Muscle of arm (tissue), 14 donors: ENCODE measurements around the gene TMEM247. TPM values are rescaled to one million over a fixed set of nuclear protein-coding genes. Genes with fewer than 3 reads are reported as not detected.

Experiments used
- DNase-seq: peaks from one replicate; pipeline ENCODE4 v3.0.0-alpha.2; 2013
- long read RNA-seq, 11 donors: transcript quantifications; one replicate each; lab custom pipeline, GENCODE V29; 2026
- polyA plus RNA-seq, 12 donors: library from polyadenylated mRNA; unstranded; fragments of 120-200 nt; gene quantifications; one replicate each; pipeline ENCODE4 v1.2.1, GENCODE V29; 2013; ENCODE audit not compliant: insufficient read length in 12 of 12

TMEM247 gene
- polyA plus RNA-seq: not detected
- long read RNA-seq, donor 1: 0 reads
- long read RNA-seq, donor 2: 0 reads
- long read RNA-seq, donor 3: 0 reads
- long read RNA-seq, donor 4: 0 reads
- long read RNA-seq, donor 5: 0 reads
- long read RNA-seq, donor 6: 0 reads
- long read RNA-seq, donor 7: 0 reads
- long read RNA-seq, donor 8: 0 reads
- long read RNA-seq, donor 9: 0 reads
- long read RNA-seq, donor 10: 0 reads
- long read RNA-seq, donor 11: 0 reads

DNA sequence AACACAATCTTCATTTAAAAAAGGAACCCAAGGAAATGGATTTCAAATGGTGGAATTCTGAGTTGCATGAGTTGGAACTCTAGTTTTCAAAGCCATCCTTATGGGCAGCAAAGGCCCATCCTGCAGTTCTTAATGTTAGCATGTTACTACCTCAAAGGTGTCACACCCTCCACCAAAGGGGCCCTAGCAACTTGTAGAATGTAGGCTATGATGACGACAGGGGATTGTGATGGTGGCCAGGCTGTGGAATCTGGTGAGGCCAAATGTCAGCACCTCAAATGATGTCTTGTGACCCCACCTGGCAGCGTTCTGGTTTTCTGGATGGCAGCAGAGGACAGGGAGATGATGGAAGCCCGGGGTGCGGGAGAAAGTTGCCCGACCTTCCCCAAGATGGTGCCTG lies at the start of gene TMEM247:
TSS of gene TMEM247 (plus strand) at position 301 of the 400 bp plus-strand sequence.
- DNase-seq: no peak

DNA sequence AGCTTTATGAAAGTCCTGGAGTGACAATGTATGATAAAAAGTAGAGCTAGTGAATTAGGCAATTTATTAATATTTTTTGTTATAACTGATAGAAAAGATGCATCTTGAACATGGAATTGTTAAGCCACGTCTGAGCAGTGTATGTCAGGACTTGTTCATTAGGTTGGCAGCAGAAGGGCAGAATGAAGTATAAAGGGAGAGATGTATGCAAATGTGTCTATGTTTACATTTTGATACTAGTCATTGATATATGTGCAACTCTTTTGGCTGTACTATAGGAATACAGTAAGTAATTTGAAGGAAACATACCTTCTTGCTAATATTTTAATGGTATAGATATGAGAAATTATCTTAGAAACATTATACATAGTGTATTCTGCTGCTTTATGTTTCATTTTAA lies 49.0 kb upstream of the TMEM247 start:
- DNase-seq: no peak

DNA sequence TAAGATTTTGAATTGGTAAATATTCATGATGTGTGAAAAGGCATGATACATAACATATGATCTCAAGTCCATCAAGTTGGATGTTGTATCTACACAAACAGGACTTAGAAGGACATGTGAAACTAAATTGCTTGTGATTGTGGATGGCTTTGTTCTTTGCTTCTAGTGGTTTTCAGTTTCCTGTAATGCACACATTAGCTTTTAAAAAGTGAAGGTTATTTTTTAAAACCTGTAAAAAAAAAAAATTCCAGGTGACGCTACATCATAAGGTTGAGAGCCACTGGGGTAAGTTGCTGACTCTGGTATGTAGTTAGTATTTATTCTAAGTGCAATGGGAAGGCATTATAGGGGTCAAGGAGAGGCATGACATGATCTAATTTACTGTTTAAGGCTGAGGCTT lies 48.4 kb upstream of the TMEM247 start:
- DNase-seq: no peak

DNA sequence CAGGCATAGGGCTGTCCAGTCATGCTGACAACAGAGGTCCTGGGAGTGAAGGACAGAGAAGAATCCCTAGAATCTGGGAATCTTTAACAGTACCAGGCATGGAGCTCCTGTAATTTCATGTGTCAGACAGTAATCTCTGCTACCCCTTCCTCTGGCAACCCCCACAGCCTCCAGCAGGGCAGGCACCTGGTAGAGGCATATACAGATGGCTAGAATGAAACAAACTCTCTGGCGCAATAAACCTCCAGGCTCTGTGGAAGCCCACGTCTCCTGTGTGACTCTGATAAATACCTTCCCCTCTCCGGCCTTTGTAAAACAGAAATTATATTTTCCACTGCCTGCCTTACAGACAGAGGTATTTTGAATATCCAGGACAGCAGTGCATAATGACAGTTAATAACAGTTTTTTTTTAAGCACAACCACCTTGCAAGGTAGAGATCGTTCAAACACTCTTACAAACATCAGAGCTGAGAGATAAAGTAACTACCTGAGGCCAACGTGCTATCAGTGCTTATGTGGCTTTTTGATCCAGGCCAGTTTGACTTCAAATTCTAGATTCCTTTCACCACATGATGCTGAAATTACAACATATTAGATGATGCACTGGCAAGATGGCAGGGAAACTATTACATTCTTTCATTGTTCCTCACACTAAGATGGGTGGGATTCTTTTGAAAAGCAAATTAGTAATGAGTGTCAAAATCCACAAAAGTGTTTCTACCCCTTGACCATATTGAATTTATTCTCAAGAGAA lies 47.7 kb upstream of the TMEM247 start:
- DNase-seq: no peak

DNA sequence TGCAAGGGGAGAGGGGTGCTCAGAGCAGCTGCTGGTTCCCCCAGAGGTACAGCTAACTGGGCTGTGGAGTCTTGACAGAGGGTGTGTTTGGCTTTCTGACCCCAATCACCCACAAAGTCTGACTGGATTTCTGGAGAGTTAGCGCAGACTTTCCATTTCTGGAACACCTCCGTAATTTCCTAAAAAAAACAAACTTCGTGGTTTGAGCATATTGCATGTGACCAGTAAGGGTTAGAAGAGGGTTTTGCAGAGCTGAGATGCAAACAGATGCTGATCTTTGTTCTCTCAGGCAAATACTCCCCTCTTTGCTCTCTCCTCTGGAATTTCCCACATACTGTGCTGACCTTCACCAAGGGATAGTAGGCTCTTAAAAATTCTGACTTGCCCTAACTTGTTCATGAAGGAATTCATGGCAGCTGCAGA lies 44.5 kb upstream of the TMEM247 start:
- no peak for DNase-seq

DNA sequence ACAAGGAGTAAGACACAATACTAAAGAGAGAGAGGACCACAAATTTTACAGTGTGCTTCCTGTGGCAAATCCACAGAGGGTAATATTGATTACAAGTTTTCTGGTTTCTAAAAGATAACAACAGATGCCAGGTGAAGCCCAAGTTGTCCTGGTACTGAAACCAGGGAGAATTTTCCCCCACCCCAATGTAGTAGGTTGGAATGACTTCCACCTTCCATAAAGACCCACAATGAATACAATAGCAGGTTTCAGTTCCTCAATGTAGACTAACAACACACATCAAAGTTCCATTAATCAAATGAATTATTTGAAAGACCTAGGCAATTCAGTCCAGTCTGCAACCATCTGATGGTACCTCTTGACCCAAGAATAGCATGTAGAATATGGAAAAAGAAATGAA lies 44.0 kb upstream of the TMEM247 start:
- no peak for DNase-seq

DNA sequence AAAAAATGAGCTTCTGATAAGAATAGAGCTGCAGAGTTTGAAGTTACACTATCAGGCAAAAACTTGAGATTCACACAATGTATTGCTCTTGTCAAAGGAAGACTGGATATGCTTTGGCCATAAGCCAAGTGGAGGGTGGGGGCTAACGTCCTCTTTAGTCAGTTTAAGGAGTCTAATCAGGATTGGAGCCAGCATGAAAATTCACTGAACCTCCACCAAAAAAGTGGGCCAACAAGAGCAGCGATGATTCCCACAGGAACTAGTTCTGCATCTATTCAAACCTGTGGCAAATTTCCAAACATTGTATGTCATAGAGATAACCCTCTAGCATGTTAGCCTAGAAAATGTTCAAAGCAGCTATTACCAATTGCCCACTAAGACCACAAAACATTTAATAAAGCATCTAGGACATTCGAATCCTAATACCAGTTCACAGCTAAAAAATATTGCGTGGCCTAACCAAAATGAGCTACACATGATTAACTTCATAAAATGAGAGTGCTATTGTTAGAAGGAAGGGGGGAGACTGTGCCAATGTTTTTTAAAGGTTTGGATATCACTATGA lies 43.5 kb upstream of the TMEM247 start:
- peak; percentile 14 for DNase-seq

DNA sequence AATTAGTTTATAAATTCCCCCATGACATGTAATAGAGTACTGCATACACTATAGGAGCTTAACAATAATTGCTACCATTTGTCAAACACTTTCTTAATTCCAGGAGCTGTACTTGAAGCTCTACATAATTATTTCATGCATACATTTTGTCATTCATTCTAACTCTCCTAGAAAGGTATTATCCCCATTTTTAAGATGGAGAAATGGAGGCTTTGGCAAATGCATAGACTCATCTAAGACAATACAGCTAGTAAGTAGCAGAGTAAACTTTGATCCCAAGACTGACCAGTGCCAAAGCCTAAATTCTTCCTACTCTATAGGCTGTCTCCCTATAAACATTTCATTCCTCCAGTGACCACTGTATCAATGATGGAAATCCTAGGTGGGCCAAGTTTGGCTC lies 42.6 kb upstream of the TMEM247 start:
- DNase-seq: no peak

DNA sequence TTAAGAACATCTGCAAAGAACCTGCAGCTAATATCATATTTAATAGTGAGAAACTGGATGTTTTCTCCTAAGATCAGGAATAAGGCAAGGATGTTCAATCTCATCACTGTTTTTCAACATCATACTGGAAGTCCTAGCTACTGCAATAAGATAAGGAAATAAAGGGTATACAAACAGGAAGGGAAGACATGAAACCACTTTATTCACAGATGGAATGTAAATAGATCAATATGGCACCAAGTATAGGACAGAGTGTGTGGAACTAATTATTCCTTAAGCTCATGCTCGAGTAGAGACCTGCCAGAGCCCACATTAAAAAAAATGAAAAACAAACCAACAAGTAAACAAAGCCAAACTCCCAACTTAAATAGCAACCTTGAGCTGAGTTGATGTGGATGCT lies 41.3 kb upstream of the TMEM247 start:
- no peak for DNase-seq

DNA sequence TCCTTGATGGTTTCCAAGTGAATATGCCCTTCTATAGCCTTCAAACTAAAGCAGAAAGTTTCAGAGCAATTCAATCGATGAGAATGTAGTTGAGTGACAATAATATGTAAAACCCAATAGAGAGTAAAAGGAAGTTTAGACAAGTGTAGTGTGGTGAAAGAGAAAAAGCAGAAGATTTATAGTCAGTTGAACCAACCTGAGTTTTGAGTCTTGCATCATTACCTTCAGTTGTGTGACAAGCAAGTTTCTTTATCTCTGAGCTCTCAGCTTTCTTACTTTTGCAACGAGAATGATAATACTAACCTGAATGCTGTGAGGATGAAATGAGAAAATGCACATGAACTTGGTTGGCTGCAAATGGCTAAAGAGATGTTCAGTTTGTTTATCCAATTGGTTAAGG lies 40.6 kb upstream of the TMEM247 start:
- no peak for DNase-seq

DNA sequence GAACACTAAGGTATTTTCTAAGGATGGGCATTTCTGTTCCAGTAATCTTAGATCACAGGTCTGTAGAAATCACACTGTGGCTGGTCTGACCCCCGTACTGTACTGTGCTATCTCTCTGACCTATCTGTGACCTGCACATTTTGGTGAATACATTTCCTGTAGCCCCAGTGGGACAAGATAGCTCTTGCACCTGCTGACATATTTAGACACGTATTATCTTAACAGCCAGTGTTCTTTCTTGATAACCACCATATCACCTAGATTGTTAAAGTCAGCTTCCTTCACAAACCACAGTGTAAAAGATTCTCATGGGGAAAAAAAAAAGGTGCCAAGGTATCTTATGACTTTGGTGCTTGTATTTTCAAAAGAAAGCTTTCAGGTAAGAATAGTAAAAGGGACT lies 39.8 kb upstream of the TMEM247 start:
- no peak for DNase-seq

DNA sequence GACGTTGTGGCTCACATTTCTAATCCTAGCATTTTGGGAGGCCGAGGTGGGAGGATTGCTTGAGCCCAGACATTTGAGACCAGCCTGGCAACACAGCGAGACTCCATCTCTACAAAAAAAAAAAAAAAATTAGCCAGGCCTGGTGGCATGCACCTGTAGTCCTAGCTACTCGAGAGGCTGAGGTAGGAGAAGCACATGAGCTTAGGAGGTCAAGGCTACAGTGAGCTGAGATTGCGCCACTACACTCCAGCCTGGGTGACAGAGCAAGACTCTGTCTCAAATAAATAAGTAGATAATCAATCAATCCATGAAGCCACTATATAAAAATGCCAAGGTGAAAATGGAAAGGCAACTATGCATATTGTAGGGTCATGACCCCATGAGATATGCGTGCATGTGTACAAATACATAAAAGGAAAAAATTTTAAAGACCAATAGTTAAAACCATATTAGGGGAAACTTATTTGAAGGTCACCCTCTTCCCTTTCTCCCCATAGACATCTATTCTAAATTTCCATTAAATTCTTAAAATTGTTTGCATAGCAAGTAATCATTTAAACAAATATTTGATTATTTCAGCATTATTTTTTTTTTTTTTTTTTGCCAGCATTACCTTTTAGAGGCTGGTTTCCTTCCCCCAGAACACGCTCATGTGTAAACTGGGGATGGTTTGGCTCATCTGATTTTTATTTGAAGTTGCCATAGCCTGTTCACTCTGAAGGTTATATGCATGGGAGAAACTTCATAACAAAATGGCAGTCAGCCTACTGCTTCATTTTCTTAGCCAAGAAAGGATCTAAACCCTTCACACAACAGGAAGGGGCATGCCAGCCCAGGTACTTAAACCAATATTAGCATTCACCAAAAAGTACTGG lies 37.3 kb upstream of the TMEM247 start:
- DNase-seq: no peak

DNA sequence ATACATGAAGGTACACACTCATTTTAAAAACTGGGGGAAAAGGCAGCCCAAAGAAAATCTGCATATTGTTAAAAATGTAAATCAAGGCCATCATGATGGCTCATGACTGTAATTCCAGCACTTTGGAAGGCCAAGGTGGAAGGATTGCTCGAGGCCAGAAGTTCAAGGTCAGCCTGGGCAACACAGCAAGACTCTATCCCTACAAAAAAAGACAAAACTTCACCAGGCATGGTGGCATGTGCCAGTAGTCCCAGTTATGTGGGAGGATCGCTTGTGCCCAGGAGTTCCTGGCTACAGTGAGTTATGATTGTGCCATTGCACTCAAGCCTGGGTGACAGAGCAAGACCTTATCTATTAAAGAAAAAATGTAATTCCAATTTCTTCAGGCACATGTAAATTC lies 34.6 kb upstream of the TMEM247 start:
- DNase-seq: no peak

DNA sequence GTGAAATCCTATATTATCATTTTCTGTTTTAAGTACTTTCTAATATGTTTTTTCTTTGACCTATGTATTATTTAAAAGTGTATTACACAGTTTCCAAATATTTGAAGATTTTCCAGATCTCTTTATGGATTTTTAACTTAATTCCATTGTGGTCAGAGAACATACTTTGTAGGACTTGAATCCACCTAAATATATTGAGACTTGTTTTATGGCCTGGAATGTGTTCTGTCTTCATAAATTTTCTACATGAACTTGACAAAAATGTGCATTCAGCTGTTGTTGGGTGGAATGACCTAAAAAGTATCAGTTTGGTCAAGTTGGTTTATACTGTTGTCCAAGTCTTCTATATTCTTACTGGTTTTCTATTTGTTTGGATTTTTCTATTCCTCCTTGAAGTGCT lies 33.8 kb upstream of the TMEM247 start:
- no peak for DNase-seq

DNA sequence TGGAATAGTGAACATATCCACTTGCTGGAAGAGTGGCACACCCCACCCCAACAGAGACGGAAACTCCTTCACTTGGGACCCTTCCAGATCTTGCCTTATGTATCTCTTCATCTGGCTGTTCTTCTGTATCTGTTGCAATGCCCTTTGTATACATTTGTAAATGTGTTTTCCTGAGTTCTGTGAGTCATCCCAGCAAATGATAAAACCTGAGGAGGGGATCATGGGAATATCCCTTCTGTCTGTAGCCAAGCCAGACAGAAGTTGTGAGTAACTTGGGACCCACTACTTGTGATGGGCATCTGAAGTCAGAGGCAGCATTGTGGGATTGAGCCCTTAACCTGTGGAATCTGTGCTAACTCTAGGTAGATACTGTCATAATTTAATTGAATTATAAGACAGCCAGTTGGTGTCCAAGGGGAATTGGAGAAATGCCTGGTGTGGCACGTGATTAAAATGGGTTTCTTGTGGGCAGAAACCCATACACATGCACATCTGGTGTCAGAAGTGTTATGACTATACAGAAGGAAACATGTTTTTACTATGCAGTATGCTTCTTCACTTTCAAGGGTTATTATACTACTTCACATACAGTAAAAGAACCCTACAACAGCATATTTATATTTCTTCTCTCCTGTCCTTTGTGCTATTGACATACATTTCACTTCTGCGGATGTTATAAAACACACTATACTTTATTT lies 32.3 kb upstream of the TMEM247 start:
- DNase-seq: no peak

DNA sequence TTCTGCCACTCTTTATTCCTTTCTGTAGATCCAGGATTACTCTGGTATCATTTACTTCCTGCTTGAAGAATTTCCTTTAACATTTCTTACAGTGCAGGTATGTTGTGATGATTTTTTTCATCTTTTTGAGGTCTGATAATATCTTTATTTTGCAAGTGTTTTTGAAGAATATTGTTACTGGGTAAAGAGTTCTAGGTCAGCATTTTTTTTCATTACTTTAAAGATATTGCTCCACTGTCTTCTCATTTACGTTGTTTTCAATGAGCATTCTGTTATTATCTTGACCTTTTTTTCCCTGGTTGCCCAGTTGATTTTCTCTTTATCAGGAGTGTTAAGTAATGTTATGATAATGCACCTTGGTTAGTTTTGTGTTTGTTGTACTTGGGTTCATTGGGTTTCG lies 31.7 kb upstream of the TMEM247 start:
- DNase-seq: no peak

DNA sequence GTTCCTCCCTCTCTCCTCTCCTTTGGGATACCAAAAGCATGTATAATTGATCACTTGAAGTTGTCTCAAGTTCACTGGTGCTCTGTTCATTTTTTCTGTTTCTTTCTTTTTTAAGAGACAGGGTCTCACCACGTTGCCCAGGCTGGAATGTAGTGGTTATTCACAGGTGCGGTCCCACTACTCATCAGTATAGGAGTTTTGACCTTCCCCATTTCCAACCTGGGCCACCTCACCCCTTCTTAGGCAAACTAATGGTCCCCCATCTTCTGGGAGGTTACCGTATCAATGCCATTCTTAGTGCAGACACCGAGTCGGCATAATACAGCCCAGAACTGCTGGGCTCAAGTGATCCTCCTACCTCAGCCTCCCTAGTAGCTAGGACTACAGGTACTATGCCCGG lies 31.3 kb upstream of the TMEM247 start:
- no peak for DNase-seq

DNA sequence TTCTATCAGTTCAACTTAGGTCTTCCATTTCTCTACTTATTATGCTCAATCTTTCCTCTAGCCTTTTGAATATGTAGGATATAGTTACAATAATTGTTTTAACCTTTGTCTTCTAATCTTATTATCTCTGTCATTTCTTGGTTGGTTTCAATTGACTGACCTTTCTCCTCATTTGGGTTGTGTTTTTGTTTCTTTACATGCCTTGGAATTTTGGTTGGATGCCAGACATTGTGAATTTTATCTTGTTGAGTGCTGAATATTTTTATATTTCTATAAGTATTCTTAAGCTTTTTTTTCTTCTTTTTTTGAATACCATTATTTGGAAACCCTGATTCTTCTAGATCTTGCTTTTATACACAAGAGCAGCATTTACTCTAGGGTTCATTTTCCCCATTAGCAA lies 30.7 kb upstream of the TMEM247 start:
- DNase-seq: no peak

DNA sequence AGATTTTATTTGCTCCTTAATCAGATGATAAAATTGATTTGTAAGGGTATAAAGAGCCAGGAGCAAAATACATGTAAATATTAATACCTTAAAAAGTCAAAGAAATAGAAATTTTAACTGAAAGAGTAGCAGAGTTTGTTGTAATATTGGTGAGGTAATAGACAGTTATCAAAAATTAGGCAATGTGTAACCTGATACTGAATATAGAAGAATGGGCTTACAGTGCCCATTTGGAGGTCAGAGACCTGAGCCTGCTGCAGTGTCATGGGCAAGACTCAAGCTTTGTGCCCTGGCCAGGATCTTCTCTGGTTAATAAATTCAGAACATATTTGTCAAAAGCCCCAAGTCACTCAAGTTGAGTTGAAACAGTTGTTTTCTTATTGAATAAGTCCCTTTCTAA lies 29.7 kb upstream of the TMEM247 start:
- no peak for DNase-seq

DNA sequence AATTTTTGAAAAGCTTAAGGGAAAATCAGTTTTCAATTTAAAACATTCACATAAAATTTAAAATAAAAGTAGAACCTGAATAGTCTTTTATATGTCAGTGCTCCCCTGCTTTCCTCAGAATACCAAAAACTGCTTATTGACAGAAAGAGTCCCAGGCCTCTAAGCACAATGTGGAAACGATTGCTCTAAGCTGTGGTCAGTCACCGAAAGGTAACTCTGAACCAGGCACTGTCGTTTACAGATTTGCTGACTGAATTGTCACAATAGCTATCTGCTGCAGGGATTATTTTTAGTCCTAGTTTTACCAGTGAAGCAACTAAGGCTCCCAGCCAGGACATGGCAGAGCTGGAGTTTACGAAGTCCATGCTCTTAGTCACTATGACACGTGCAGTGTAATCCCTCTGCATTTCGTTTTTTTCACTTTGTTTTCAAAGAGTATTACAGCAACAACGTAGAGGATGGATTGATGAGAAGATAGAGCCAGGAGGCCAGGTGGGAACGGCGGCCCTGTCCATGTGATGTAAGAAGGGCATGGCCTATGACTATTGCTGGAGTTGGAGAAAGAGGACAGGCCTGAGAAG lies 28.1 kb upstream of the TMEM247 start:
- no peak for DNase-seq

DNA sequence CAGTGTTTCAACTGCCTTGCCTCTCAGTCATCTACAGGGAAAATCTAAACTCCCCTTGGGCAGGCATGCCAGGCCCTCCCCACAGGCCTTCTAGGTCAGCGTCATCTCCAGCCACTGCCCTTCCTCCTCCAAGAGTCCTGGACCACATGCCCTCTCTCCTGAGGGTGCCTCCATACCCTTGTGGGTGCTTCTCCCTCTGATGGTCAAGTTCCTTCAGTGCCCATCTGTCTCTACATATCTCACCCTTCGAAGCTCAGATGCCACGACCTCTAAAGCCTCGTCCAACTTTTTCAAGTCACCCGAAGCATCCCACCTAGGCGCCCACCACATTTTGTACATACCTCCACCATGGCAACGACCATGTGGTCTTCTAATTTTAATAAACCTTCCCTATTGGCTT lies 22.6 kb upstream of the TMEM247 start:
- no peak for DNase-seq
